ENCODE measurements around the gene KLHL29.
A peak's percentile ranks its signal among the peaks of the same experiment; 100 is the strongest.

The KLHL29 gene

GRCh38 chr2:23478933-23479683, 94.1 kb downstream of the KLHL29 start:
- no peak for DNase-seq

- no peak for DNase-seq
Observed at GRCh38 chr2:23480957-23481797, 96.2 kb downstream of the KLHL29 start.

GRCh38 chr2:23482188-23482587, 97.2 kb downstream of the KLHL29 start:
- no peak for DNase-seq

- no peak for DNase-seq
Observed at GRCh38 chr2:23482607-23483006, 97.6 kb downstream of the KLHL29 start.

GRCh38 chr2:23483791-23484190, 98.8 kb downstream of the KLHL29 start:
- DNase-seq: no peak

- no peak for DNase-seq
Observed at GRCh38 chr2:23484275-23484674, 99.3 kb downstream of the KLHL29 start.

- no peak for DNase-seq
Observed at GRCh38 chr2:23484767-23485166, 99.8 kb downstream of the KLHL29 start.

- no peak for DNase-seq
Observed at GRCh38 chr2:23485261-23485660, 100.3 kb downstream of the KLHL29 start.

GRCh38 chr2:23485841-23486683, 101.1 kb downstream of the KLHL29 start:
- DNase-seq: no peak

GRCh38 chr2:23486684-23487075, 101.7 kb downstream of the KLHL29 start:
- no peak for DNase-seq

- no peak for DNase-seq
Observed at GRCh38 chr2:23487735-23488492, 102.9 kb downstream of the KLHL29 start.

GRCh38 chr2:23488584-23488983, 103.6 kb downstream of the KLHL29 start:
- DNase-seq: no peak

- no peak for DNase-seq
Observed at GRCh38 chr2:23489471-23490322, 104.7 kb downstream of the KLHL29 start.

GRCh38 chr2:23491591-23492336, 106.8 kb downstream of the KLHL29 start:
- no peak for DNase-seq

GRCh38 chr2:23492337-23492675, 107.3 kb downstream of the KLHL29 start:
- DNase-seq: no peak

GRCh38 chr2:23492921-23493320, 107.9 kb downstream of the KLHL29 start:
- no peak for DNase-seq

- DNase-seq: no peak
Observed at GRCh38 chr2:23493846-23494245, 108.9 kb downstream of the KLHL29 start.

- DNase-seq: no peak
Observed at GRCh38 chr2:23494286-23494685, 109.3 kb downstream of the KLHL29 start.

GRCh38 chr2:23495661-23496114, 110.7 kb downstream of the KLHL29 start:
- DNase-seq: no peak

- DNase-seq: no peak
Observed at GRCh38 chr2:23496456-23496855, 111.5 kb downstream of the KLHL29 start.

- peak; percentile 18 for DNase-seq
Observed at GRCh38 chr2:23497063-23497462, 112.1 kb downstream of the KLHL29 start.
